Tibial artery (tissue), 4 donors: Measurements from ENCODE around the gene C3.
"Not testable (repeated sequence)": the region's sequence is repeated elsewhere in the genome, so short reads cannot be mapped to it uniquely, and the experiment has no call there.

Experiments used
- DNase-seq, 2 donors: peaks; one replicate each; pipeline ENCODE4 v3.0.0-alpha.2; 2019
- H3K27ac ChIP-seq, 2 donors: fragments of 200-600 bp; sonication (generic) in 1 of 2; 1 replicate in 1 of 2; 2 replicates in 1 of 2; pipeline ENCODE4 v1.5.1; 2018 to 2019; ENCODE audit warnings: mild to moderate bottlenecking in 1 of 2
- H3K27me3 ChIP-seq, 2 donors: fragments of 200-600 bp; sonication (generic) in 1 of 2; one replicate each; pipeline versions ENCODE4 v1.5.1 to v1.6.0; 2016 to 2019
- H3K36me3 ChIP-seq, 3 donors: fragments of 200-600 bp; sonication (generic) in 2 of 3; one replicate each; pipeline ENCODE4 v1.5.1; 2016 to 2019; ENCODE audit warnings: mild to moderate bottlenecking in 2 of 3
- H3K4me1 ChIP-seq, 4 donors: fragments of 200-600 bp; sonication (generic) in 2 of 4; 1 replicate in 3 of 4; 2 replicates in 1 of 4; pipeline ENCODE4 v1.5.1; 2016 to 2019
- H3K4me3 ChIP-seq, 2 donors: fragments of 200-600 bp; sonication (generic) in 1 of 2; 1 replicate in 1 of 2; 2 replicates in 1 of 2; pipeline ENCODE4 v1.5.1; 2018 to 2019; ENCODE audit warnings: mild to moderate bottlenecking in 2 of 2
- H3K9me3 ChIP-seq, 3 donors: fragments of 200-600 bp; sonication (generic) in 1 of 3; one replicate each; pipeline ENCODE4 v1.5.1; 2016 to 2019
- intact Hi-C: fragments of 100-400 bp; cut with DNase I; formaldehyde crosslinking; loops from one replicate; pipeline ENCODE4 v1.15.0; 2023; ENCODE audit warnings: low total_unique reads
- TF ChIP-seq, protein P1 (sequence below), 2 experiments: fragments of 200-600 bp in 1 of 2; fragments of 450-650 bp in 1 of 2; IDR thresholded peaks; one replicate each; pipeline ENCODE4 v1.5.1; 2017 to 2019; ENCODE audit warnings: antibody characterized with exemption in 2 of 2, mild to moderate bottlenecking in 1 of 2, moderate library complexity in 1 of 2

The C3 gene

DNA sequence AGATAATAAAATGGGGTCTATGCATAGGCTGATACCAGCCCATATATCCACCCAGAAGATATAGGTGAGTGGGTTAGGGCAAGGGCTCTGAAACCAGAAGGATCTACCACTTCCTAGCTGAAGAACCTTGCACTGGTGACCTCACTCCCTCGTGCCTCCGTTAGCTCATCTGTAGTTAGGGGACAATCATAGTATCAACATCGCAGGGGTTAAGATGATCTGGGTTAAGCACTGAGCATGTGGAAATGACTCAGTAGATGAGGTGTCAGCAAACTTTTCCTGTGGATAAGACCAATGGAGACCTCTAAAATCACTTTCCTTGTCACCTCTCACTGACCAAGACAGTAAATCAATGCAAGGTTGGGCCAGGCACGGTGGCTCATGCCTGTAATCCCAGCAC lies 81.0 kb downstream of the C3 start:
- H3K4me3 ChIP-seq: no peak overlapping the region
- TF ChIP-seq, protein P1, sequence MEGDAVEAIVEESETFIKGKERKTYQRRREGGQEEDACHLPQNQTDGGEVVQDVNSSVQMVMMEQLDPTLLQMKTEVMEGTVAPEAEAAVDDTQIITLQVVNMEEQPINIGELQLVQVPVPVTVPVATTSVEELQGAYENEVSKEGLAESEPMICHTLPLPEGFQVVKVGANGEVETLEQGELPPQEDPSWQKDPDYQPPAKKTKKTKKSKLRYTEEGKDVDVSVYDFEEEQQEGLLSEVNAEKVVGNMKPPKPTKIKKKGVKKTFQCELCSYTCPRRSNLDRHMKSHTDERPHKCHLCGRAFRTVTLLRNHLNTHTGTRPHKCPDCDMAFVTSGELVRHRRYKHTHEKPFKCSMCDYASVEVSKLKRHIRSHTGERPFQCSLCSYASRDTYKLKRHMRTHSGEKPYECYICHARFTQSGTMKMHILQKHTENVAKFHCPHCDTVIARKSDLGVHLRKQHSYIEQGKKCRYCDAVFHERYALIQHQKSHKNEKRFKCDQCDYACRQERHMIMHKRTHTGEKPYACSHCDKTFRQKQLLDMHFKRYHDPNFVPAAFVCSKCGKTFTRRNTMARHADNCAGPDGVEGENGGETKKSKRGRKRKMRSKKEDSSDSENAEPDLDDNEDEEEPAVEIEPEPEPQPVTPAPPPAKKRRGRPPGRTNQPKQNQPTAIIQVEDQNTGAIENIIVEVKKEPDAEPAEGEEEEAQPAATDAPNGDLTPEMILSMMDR (IDR thresholded peaks at IDR 0.05): no peak
- no peaks in the 10 kb centered on the region for H3K36me3 ChIP-seq
- no peaks in the 10 kb centered on the region for H3K4me1 ChIP-seq
- no peak for DNase-seq
- no peak overlapping the region for H3K27ac ChIP-seq
- intact Hi-C loops: loop anchor here (10.0 kb wide), 1 partner anchor 115 kb away; no protein-coding TSS in a partner anchor
- peaks cover 0 to 21% of the 10 kb centered on the region in 2 donors for H3K27me3 ChIP-seq
- no peaks in the 10 kb centered on the region for H3K9me3 ChIP-seq

GRCh38 chr19:6633456-6633813 lies 87.0 kb downstream of the C3 start:
- H3K4me1 ChIP-seq, H3K9me3 ChIP-seq, H3K27ac ChIP-seq, H3K36me3 ChIP-seq, H3K4me3 ChIP-seq, DNase-seq: not testable (repeated sequence)
- intact Hi-C loops: loop anchor here (5.0 to 10.0 kb wide), 2 partner anchors 121 to 229 kb away; no protein-coding TSS in a partner anchor
- H3K27me3 ChIP-seq: peaks cover 0 to 17% of the 10 kb centered on the region in 2 donors

- not testable (repeated sequence) for H3K4me1 ChIP-seq, H3K36me3 ChIP-seq, H3K9me3 ChIP-seq, H3K27ac ChIP-seq, H3K4me3 ChIP-seq
- TF ChIP-seq, protein P1 (IDR thresholded peaks at IDR 0.05): peak; percentile 50 to 51
- intact Hi-C loops: loop anchor here (5.0 to 10.0 kb wide), 2 partner anchors 122 to 229 kb away; no protein-coding TSS in a partner anchor
- DNase-seq: peak; percentile 74 to 77
- H3K27me3 ChIP-seq: peaks cover 0 to 17% of the 10 kb centered on the region in 2 donors
These were observed 87.5 kb downstream of the C3 start for GRCh38 chr19:6632747-6633455.

DNA sequence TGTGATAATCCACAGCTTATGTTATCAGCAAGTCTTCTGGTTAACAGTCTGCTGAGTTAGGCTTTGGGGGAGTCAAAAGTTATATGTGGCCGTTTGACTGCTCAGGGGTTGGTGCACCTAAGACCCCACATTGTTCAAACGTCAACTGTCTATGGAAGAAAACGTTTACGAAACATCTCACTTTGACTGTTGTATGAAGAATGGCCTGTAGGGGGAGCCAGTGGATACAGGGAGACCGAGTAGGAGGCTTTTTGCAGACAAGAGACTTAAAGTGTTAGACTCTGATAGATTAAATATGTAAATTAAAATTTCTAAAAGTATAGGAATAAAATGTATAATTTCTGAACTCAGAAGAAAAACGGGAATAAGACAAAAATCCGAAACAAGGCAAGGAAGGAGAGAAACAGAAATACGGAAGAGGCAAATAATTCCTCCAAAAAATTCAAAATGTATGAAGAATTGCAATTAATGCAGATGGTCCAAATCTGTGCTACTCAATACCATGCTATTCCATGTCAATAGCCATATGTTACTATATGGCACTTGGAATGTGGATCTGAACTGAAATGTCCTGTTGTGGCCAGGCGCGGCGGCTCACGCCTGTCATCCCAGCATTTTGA lies 88.3 kb downstream of the C3 start:
- no peaks in the 10 kb centered on the region for H3K36me3 ChIP-seq
- peaks cover 0 to 11% of the 10 kb centered on the region in 2 donors for H3K27me3 ChIP-seq
- H3K4me1 ChIP-seq: no peaks in the 10 kb centered on the region
- no peaks in the 10 kb centered on the region for H3K9me3 ChIP-seq
- DNase-seq: peak in 1 of 2 donors; percentile 76
- TF ChIP-seq, protein P1 (IDR thresholded peaks at IDR 0.05): peak; percentile 74 to 79
- no peak overlapping the region for H3K27ac ChIP-seq
- no peak overlapping the region for H3K4me3 ChIP-seq
- intact Hi-C loops: loop anchor here (5.0 to 10.0 kb wide), 2 partner anchors 123 to 230 kb away; no protein-coding TSS in a partner anchor
